HFFc6 (cell line): Measurements from ENCODE around the gene LGALS4. TPM values are rescaled to one million over a fixed set of nuclear protein-coding genes. Genes with fewer than 3 reads are reported as not detected.
"Not testable (repeated sequence)": the region's sequence is repeated elsewhere in the genome, so short reads cannot be mapped to it uniquely, and the experiment has no call there.

Experiments
- DNase-seq: peaks from one replicate; pipeline ENCODE4 v3.0.0-alpha.2; 2018
- H3K27ac Mint-ChIP-seq: 2 replicates; pipeline ENCODE4 v1.8.0; 2020; ENCODE audit warnings: mild to moderate bottlenecking, mixed read lengths
- H3K27me3 Mint-ChIP-seq: 2 replicates; pipeline ENCODE4 v1.8.0; 2021; ENCODE audit warnings: mild to moderate bottlenecking, moderate library complexity, mixed read lengths; ENCODE audit not compliant: insufficient read depth
- H3K36me3 Mint-ChIP-seq: 2 replicates; pipeline ENCODE4 v1.8.0; 2021; ENCODE audit warnings: low read depth, mixed read lengths
- H3K4me1 Mint-ChIP-seq: 2 replicates; pipeline ENCODE4 v1.8.0; 2020; ENCODE audit warnings: low read depth, mixed read lengths
- H3K4me3 Mint-ChIP-seq: 2 replicates; pipeline ENCODE4 v1.8.0; 2020; ENCODE audit warnings: mild to moderate bottlenecking, moderate library complexity, mixed read lengths
- H3K9me3 Mint-ChIP-seq: 2 replicates; pipeline ENCODE4 v1.8.0; 2020; ENCODE audit warnings: mild to moderate bottlenecking, mixed read lengths
- total RNA-seq, 6 experiments: library from RNA; stranded (reverse); fragmentation: NEBNext Ultra II Directional; extraction: Animal tissue kit (Norgen Biotek cat#: 25700); gene quantifications; 2 replicates in 1 of 6; 3 replicates in 5 of 6; pipeline ENCODE4 v1.2.3, GENCODE V29; 2021
- TF ChIP-seq, protein P1 (sequence below): fragments of 200-600 bp; sonication (generic); IDR thresholded peaks from 2 replicates; pipeline ENCODE4 v1.5.0; 2021; ENCODE audit warnings: antibody characterized with exemption, mild to moderate bottlenecking

LGALS4 gene
- total RNA-seq, 6 experiments from 2014 or later: 0.43 TPM; not detected in 5

DNA sequence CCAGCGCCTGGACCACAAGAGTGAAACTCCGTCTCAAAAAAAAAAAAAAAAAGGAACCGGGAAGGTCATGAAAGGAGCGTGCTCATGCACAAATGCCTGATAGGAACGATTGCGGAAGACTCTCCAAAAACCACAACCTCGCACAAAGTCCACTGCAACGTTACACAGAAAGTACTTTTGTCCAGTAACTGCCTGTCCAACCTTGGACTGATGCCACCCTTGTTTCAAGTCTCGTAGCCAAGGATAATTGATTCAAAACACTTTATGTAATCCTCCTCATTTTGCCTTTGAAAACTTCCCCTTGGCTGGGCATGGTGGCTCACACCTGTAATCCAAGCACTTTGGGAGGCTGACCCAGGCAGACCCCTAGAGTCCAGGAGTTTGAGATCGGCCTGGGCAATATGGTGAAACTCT is 53.1 kb downstream of the LGALS4 start:
- no peak overlapping the region for H3K27ac Mint-ChIP-seq
- H3K36me3 Mint-ChIP-seq: no peaks in the 10 kb centered on the region; the same call in 1 of the 2 replicates
- no peaks in the 10 kb centered on the region for H3K4me1 Mint-ChIP-seq
- peaks cover 4% of the 10 kb centered on the region; the same call in 1 of the 2 replicates for H3K9me3 Mint-ChIP-seq
- no peak overlapping the region for H3K4me3 Mint-ChIP-seq
- DNase-seq: no peak
- peaks cover 3% of the 10 kb centered on the region for H3K27me3 Mint-ChIP-seq
- TF ChIP-seq, protein P1, sequence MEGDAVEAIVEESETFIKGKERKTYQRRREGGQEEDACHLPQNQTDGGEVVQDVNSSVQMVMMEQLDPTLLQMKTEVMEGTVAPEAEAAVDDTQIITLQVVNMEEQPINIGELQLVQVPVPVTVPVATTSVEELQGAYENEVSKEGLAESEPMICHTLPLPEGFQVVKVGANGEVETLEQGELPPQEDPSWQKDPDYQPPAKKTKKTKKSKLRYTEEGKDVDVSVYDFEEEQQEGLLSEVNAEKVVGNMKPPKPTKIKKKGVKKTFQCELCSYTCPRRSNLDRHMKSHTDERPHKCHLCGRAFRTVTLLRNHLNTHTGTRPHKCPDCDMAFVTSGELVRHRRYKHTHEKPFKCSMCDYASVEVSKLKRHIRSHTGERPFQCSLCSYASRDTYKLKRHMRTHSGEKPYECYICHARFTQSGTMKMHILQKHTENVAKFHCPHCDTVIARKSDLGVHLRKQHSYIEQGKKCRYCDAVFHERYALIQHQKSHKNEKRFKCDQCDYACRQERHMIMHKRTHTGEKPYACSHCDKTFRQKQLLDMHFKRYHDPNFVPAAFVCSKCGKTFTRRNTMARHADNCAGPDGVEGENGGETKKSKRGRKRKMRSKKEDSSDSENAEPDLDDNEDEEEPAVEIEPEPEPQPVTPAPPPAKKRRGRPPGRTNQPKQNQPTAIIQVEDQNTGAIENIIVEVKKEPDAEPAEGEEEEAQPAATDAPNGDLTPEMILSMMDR: no peak

- H3K9me3 Mint-ChIP-seq, H3K4me3 Mint-ChIP-seq, H3K36me3 Mint-ChIP-seq, DNase-seq, H3K27ac Mint-ChIP-seq, H3K4me1 Mint-ChIP-seq: not testable (repeated sequence)
- peaks cover 17% of the 10 kb centered on the region for H3K27me3 Mint-ChIP-seq
These were observed 58.5 kb downstream of the LGALS4 start for GRCh38 chr19:38754196-38754595.

- peaks cover 17% of the 10 kb centered on the region for H3K27me3 Mint-ChIP-seq
- not testable (repeated sequence) for H3K27ac Mint-ChIP-seq, H3K36me3 Mint-ChIP-seq
These were observed 59.0 kb downstream of the LGALS4 start for GRCh38 chr19:38753783-38754182.

More at GRCh38 chr19:38753783-38754182, 59.0 kb downstream of the LGALS4 start:
- not testable (repeated sequence) for DNase-seq, H3K4me1 Mint-ChIP-seq, H3K9me3 Mint-ChIP-seq, H3K4me3 Mint-ChIP-seq

Other genes starting within 250 kb of the LGALS4 start
- under 1 TPM in 3 of 6 experiments, not detected in 3; 0.27 to 0.74 (median 0.28) TPM for gene MAP4K1, start 195.0 kb downstream of the LGALS4 start, total RNA-seq
- gene EIF3K, start 193.8 kb downstream of the LGALS4 start, total RNA-seq: 100 to 1,000 TPM; 227 to 241 (median 238) TPM
- 1,000 to 10,000 TPM in 5 of 6 experiments, 100 to 1,000 TPM in 1; 972 to 1,299 (median 1,250) TPM for gene ACTN4, start 165.3 kb downstream of the LGALS4 start, total RNA-seq
- under 1 TPM; 0.09 to 0.45 (median 0.19) TPM for gene CAPN12, start 68.5 kb downstream of the LGALS4 start, total RNA-seq
- gene LGALS7, start 39.4 kb downstream of the LGALS4 start, total RNA-seq: not detected
- not detected for gene LGALS7B, start 23.7 kb downstream of the LGALS4 start, total RNA-seq
- 10 to 100 TPM; 35.5 to 48.5 (median 45.6) TPM for gene ECH1, start 18.8 kb upstream of the LGALS4 start, total RNA-seq
- 100 to 1,000 TPM; 337 to 467 (median 441) TPM for gene HNRNPL, start 37.0 kb upstream of the LGALS4 start, total RNA-seq
- 1 to 10 TPM in 5 of 6 experiments, under 1 TPM in 1; 0.69 to 3.5 (median 1.7) TPM for gene RINL, start 65.3 kb upstream of the LGALS4 start, total RNA-seq
- gene SIRT2, start 86.7 kb upstream of the LGALS4 start, total RNA-seq: 10 to 100 TPM; 34.9 to 36.4 (median 35.6) TPM
- gene NFKBIB, start 87.0 kb upstream of the LGALS4 start, total RNA-seq: 10 to 100 TPM; 21.8 to 23.4 (median 22.9) TPM
- under 1 TPM in 1 of 6 experiments, not detected in 5; 0.16 TPM for gene CCER2, start 99.2 kb upstream of the LGALS4 start, total RNA-seq
- gene SARS2, start 117.8 kb upstream of the LGALS4 start, total RNA-seq: 10 to 100 TPM; 18.7 to 25.1 (median 22.7) TPM
- gene MRPS12, start 118.0 kb upstream of the LGALS4 start, total RNA-seq: 10 to 100 TPM; 58.3 to 75.0 (median 62.2) TPM
- gene FBXO17, start 162.8 kb upstream of the LGALS4 start, total RNA-seq: 10 to 100 TPM; 17.5 to 21.5 (median 18.7) TPM
- 1 to 10 TPM in 3 of 6 experiments, under 1 TPM in 3; 0.47 to 2.2 (median 0.90) TPM for gene FBXO27, start 219.6 kb upstream of the LGALS4 start, total RNA-seq